ENCODE measurements around the gene MAST4.

Gene MAST4

DNA sequence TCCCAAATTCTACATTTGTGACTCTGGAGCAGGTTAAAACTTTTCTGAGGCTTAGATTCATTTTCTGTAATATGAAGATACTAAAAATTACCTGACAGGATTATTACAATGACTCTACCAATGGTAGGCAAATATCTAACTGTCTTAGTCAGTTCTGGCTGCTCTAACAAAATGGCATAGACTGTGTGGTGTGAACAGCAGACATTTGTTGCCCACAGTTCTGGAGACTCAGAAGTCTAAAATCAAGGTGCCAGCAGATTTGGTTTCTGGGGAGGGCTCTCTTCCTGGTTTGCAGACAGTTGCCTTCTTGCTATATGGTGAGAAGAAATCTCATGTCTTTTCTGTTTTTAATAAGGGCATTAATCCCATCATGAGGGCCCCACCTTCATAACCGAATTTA, 245.1 kb downstream of the MAST4 start:
- DNase-seq (ENCODE audit: low read depth in 2 of 2), result no peak

DNA sequence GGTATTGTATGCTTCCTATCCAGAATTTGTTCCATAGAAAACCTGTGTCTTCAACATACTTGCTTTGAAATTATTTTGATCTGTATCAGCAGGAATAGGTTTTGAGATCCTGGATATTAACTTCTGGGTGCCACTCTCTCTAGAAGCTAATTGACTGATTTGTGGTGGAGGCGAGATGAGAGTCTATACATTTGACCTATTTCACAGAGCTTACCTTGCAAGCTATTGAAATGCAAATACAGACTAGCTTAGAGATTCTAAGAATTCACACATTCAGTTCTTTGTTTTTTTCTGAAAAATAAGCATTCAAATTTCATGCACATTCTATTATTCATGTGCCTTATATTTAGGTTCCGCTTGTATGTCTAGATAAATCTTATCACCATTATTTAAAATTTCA, 246.3 kb downstream of the MAST4 start:
- no peak for DNase-seq (ENCODE audit: low read depth in 2 of 2)

DNA sequence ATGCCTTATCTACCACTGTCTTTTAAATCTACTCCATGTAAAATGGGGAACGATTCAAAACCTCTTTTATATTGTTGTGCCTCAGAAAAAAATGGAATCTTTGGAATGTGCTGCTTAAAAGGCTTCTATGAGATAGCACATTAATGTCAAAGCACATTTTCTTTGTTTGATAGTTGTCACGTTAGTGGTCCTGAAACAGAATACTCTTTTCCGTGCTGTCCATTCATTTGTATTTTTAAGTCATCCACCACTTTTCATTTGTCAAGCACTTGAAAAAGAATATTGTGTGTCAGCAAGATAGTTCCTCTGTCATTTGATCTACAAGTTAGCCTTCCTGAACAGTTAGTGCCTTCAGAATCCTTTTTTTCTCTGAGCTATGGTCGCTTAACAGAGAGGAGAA, 246.9 kb downstream of the MAST4 start:
- no peak for DNase-seq (ENCODE audit: low read depth in 2 of 2)

DNA sequence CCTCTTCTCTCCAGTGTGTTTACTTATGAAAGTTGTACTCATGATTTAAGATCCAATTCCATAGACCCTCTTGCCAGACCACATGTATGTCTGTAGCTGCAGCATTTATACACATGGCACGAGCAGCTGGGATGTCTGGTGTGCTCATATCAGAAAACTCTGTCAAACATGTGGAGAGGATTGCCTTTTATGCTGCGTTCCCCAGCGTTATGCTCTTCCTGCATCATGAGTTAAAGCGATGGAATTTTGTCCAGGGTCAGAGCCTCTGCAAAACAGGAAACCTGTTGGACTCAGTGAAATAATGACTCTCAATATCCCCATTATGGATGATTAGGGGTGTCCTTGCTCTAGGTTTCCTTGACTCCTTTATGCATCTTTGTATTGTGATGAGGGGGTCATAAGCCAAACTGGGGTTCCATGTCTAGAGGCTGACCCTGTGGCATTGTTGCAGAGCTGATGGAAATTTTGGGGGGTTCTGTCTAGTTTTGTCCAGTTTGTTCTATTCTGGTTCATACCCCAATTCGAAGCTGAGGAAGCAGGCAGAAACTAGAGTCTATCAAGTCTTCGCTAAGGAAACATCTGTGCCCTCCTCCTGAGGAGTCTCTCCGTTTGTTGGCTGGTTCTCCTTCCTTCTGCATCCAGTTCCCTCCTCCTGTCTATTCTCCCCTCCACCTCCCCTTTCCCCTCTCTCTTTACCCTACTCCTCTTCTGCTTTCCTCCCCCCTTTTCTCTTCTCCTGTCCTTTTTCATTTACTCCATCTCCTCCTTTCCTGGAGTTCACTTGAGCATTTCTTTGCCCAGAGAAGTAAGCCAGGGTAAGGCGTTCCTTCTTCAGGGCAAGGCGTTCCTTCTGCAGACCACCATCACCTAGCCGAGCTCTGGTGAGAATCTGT, 252.8 kb downstream of the MAST4 start:
- no peak for DNase-seq (ENCODE audit: low read depth in 2 of 2)

DNA sequence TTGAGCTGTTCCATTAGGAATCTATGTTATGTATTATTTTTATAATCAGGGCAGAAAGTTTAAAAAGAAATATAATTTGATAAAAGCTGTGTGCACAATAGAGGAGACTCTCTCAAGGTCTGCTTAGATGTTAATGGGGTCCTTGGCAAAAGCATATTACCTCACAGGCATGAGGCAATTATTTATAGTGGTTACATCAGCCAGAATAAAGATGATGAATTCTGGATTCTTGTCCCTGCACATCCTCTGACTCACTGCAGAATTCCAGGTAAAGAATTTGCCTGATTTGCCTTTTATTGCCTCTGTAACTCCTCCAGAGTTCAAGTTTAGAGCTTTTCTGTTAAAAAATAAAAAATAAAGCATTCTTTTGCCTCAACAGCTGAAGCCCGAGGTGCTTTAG, 253.6 kb downstream of the MAST4 start:
- DNase-seq (ENCODE audit: low read depth in 2 of 2), result no peak

DNA sequence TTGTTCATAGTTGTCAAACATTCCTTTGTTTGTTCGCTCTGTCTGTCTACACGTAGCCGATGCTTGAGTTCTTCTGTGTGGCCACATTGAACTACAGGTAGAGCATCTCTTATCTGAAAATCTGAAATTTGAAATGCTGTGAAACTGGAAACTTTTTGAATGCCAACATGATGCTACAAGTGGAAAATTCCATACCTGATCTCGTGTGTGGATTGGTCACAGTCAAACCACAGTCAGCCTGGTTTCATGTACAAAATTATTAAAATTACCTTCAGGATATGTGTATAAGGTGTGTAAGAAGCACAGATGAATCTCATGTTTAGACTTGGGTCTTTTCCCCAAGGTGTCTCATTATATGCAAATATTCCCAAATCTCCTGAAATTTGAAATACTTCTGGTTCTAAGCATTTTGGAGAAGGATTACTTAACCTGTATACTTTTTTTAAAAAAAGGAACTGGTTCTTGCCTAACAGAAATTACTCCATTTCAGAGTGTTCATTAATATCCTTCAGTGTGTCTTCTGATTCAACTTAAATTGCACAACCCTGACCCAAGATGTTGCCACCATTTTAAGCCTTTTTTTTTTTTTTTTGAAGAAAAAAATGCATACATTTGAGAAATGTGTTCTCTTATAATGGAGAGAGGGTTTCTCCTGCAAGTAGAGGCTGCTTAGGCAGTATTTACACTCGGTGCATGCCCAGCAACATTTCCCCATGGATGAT, 254.3 kb downstream of the MAST4 start:
- DNase-seq (ENCODE audit: low read depth in 2 of 2), result no peak

DNA sequence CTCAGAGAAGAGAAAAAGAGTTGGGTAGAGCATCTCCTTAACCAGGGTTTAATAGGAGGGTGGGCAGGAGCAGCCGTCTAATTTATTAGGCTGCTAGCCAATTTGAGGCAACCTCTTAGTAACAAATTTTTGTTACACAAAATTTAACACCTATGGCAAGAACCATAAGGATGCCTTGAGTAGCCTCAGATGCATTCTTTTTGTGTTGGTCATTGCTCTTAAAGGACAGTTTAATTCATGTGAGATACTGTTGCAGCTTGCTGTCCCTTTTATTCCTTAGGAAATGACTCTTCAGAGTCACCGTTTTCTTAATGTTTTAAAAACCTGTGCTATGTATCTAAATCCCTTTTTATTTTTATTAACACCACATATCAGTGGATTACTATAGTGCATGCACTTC, 255.1 kb downstream of the MAST4 start:
- DNase-seq (ENCODE audit: low read depth in 2 of 2), result no peak

DNA sequence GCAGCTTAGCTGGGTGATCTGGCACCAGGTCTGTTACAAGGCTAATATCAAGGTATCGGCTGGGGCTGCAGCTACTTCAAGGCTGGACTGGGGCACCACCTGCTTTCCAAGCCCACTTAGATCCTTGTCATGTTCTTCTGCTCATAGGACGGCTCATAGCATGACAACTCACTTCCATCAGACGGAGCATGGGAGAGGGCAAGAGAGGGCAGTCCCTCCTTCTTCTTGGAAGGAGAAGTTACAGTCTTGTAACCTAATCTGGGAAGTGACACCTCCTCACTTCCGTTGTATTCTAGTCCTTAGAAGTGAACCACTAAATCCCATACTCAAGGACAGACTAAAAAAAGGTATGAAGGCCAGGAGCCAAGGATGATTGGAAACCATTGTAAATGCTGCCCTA, 258.2 kb downstream of the MAST4 start:
- no peak for DNase-seq (ENCODE audit: low read depth in 2 of 2)

DNA sequence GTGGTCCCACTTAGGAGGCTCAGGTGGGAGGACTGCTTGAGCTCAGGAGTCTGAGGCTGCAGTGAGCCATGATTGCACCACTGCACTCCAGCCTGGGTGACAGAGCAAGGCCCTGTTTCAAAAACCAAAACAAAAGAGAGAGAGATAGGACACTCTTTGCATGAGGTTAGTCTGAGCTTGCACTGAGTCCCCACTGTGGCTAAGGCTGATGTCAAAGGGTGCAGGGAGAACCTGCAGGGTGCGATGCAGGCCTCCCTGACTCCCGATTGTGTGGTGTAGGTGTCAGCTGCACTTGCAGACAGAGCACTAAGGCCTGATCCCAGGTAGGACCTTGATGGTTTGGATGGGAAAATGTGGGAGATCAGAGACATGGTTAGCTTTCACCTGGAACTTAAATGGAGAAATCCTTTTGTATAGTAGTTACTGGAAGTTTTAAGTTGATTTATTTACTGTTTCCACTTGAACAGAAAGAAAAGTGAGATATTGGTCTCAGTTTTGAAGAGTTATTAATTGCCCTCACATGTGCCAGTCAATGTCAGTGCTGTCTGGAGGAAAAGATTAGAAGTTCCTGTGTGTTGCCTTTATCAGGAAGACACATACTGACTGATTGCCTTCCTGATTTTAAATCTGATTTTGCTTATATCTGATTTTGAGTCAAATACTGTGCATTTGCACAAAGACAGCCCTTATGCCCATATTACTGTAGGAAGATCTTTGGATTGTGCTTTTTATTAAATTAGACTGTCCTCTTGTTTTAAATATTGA, 260.0 kb downstream of the MAST4 start:
- DNase-seq (ENCODE audit: low read depth in 2 of 2), result no peak

DNA sequence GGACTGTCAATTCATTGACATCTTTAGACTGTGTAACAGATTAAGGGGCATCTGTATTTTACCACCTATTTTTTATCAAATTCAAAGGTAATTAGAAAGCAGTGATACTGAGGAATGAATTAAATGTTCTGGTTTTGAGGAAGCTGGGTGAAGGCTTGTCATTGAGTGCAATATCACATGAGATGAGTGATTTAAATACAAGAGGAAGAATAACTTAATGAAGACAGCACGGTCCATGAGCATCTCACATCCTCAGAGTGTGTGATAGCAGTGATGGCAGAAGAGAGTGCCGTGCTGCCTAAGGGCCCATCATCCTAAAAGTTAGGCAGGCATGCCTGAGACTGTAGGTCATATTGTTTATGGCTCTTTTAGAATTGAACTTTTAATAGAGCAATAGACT, 263.3 kb downstream of the MAST4 start:
- DNase-seq (ENCODE audit: low read depth in 2 of 2), result no peak

DNA sequence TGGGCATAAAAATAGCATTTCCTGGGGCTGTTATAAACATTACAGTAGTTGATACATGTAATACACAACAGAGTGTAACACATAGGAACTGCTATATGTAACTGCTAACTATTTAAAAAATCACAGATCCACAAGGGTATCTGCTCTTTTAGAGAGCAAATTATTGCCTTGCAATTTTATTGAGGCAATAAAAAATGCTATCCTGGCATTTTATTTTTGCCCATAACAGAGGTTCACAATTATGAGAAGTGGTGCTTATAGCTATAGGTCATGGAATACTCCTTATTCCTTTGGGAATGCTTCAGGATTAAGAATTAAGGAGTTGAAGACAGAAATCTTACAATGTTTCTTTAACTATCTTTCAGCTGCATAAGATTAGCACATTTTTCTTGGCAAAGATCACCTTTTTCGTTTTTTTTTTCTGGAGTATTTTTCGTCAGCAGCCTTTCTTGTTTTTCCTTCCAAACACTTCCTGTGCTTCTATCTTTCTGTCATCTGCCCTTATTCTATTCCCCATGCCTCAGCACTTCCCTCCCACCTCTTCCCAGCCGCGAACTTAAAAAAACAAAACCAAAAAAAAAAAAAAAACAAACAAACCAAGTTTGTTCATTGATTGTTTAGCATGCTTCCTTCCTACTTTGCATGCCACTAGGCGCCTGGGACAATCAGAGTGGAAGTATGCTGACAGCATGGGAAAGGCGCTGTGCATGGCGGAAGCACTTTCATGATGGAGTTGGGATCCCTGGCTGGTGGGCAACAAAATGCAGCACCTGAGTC, 264.2 kb downstream of the MAST4 start:
- no peak for DNase-seq (ENCODE audit: low read depth in 2 of 2)

DNA sequence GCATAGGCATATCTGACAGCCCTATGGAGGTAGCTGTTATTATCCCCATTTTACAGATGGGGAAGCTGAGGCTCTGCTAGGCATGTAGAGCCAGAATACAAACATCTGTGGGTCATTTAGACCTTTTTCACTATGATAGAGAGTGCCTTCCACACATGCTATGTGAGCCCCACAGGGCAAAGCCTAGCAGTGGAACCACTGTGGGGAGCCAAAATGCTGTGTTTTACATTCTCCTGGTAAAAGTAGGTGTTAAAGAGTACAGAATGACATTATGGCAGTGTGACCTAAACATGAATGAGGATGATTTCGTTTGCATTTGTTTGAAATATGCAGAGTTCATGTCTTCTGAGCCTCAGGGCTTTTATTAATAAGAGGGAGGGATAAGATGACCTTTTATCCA, 265.2 kb downstream of the MAST4 start:
- DNase-seq (ENCODE audit: low read depth in 2 of 2), result no peak

DNA sequence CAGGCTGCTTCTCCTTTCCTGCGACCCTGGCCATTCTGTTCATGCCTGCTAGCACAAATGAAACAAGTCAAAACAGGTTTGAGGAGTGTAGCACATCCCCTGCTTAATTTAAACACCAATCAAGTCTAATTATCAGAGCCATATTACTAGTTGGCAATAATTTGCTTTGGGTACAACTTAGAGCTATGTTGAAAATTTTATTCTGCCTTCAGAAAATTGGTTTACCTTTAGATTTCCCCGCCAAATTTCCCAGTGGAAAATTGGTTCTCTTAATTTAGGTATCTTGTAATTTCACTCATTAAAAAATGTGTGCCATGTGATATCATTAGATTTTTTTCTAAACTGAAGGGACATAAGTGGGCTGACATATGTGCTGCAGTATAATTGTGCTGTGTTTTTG, 265.8 kb downstream of the MAST4 start:
- DNase-seq (ENCODE audit: low read depth in 2 of 2), result no peak

DNA sequence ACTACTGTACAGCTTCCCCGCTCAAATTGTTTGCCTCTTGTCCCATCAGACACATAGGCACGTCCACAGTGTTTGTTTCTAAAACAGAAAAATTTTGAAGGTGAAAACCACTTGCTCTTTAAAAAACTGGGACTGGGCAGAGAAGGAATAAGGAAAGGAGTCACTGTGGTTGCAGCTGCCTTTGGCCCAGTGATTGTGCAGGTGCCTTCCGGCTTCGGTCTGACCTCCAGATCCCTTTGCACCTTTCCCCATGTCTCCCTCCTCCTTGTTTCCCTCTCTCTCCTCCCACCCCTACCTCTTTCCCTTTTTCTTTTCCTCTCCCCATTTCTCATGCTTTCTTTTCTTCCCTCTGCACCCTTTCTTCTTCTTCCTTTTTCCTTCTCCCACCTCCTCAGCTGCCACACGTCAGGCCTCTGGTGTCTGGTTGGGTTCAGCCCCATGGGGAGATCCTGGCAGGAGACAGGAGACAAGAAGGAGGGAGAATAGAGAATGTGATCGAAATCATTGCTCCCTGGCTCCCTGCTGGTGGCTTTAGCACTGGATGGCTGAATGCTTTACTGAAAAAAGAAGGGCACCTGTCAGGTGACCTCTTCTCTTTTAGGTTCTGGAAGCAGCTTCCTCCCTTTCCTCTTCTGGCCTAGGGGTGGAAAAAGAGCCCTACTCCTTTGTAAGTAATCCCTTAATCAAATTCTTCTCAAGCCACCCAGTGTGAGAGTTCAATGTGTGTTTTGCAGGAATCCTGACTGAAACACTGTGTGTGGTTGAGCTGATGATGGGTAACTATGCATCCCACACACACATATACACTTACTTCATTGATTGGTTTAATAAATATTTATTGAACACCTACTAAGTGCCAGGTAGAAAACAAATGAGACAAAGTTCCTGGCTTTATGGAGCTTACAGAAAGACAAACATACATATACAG, 267.3 kb downstream of the MAST4 start:
- DNase-seq (ENCODE audit: low read depth in 2 of 2), result no peak

DNA sequence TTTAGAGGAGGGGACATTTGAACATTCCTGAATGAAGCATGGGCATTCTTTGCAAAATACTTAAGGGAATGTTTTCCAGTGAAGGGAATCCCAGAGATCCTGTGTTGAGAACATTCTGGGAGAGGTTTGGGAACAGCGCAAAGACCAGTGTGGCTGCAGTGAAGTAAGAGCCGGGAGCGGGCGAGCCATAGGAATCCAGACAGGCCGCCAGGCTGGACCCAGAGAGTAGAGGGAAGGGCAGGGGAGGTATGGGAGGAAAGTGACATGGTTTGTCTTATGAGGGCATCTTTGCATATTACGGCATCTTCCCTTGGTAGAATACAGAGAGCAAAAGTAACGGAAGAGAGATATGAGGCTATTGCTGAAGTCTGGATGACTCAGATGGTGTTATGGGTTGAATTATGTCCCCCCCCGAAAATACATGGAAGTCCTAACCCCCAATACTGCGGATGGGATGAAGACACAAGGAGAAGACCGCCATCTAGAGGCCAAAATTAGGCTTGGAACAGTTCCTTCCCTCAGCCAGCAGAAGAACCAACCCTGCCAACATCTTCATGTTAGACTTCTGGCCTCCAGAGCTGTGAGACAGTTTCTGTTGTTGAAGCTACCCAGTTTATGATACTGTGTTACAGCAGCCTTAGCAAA, 268.2 kb downstream of the MAST4 start:
- no peak for DNase-seq (ENCODE audit: low read depth in 2 of 2)

DNA sequence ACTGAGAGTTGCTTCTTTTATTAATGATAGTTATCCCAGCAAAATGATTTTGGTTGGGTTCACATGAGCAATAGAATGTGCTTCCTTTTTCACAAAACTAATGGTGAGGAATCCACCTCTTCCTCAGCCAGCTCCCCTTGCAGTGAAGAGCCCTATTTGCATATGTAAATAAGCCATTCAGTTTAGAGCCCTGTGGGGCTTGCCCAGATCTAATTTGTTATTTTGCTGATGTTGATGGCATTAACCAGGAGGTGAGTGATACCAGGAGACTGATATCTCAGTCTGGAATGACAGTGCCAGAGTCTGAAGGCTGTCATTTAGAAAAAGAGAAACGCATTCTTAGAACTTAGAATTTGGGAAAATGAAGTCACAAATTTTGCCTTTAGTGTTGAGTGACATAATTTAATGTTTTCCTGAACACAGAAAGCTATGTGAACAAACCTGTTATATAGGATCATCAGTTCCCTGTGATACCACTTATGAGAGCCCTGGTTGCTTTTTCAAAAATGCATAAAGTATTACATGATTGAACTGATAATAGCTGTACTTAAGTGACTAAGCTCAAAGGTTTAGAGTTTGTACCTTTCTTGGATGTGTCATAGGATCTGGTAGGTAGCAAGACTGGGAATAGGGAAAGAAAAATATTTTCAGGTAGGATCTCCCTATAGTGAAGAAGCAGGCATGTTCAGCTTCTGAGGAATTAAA, 271.6 kb downstream of the MAST4 start:
- no peak for DNase-seq (ENCODE audit: low read depth in 2 of 2)

DNA sequence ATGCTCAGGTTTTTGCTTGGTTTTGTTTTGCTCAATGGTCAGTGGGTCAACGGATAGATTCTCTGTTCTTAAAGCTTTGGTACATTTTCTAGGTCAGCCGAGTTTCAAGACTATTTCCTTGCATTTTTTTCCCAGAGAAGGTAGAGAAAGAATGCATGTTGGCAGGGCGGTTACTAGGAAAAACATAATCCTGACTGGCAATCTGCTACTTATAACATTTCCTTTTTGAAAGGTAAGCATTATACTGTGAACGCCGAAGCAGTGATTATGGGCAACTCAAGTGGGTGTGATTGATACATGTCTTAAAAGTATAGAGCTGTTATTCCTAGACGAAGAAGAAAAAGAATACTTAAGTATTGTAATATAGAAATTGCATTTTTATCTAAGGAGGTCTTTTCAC, 273.2 kb downstream of the MAST4 start:
- DNase-seq (ENCODE audit: low read depth in 2 of 2), result no peak

DNA sequence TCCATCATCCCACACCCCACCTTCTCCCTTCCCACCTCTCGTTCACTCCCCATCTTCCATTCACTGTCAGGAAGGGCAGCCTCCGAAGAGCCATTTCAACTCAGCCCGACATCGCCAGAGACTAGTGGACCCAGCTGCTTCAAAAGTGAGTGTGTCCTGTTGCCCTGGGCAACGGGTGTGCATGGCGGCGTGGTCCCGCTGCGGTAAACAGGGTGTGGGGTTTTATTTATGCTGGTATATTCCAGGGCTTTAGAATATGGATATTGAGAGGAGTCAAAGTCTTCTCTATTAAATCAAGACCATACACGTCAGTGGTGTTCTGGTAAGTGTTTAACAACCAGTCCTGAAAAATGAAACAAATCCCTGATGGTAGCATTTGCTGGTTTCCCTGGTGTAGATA, 274.5 kb downstream of the MAST4 start:
- DNase-seq (ENCODE audit: low read depth in 2 of 2), result no peak

DNA sequence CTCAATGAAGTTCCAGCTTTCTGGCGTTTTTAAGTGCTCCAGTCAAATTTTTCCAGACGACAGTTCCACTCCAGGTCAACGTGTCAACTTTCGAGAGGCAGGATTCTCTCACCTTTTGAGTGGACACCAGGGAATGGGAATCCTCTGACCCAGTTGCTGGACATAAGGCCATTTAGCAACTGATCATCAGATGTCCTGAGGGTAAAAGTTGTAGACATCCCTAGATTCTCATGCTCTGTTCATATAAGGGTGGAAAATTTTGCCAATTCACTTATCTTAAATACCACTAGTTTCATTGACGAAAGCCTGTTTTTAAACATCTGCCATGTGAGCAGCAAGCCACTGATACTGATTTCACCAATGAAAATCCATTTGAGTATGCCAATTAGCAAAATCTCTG, 275.5 kb downstream of the MAST4 start:
- DNase-seq (ENCODE audit: low read depth in 2 of 2), result no peak

Measured in stimulated activated CD8-positive, alpha-beta memory T cell treated with anti-CD3 and anti-CD28 coated beads, Interleukin-7, amount 100 ng/mL, for 1 hour (primary cell).